Astrocyte of the cerebellum (primary cell): Measurements from ENCODE around the gene EPG5.
"Not testable (repeated sequence)": the region's sequence is repeated elsewhere in the genome, so short reads cannot be mapped to it uniquely, and the experiment has no call there.

Experiments used
- DNase-seq: peaks from one replicate; pipeline ENCODE4 v3.0.0-alpha.2; 2011; ENCODE audit warnings: low read depth
- H3K4me3 ChIP-seq: 2 replicates; pipeline ENCODE4 v1.5.1; 2011; ENCODE audit warnings: mild to moderate bottlenecking, low read depth, low read length, moderate library complexity
- in situ Hi-C: cut with HindIII; loops from 2 replicates; pipeline ENCODE4 v1.10.0; 2017; ENCODE audit warnings: low sequenced_read_pairs
- TF ChIP-seq, protein P1 (sequence below): IDR thresholded peaks from 2 replicates; pipeline ENCODE4 v1.5.1; 2012; ENCODE audit warnings: low read length, low read depth, moderate library complexity, mild to moderate bottlenecking; ENCODE audit errors: missing control alignments

EPG5 gene

DNA sequence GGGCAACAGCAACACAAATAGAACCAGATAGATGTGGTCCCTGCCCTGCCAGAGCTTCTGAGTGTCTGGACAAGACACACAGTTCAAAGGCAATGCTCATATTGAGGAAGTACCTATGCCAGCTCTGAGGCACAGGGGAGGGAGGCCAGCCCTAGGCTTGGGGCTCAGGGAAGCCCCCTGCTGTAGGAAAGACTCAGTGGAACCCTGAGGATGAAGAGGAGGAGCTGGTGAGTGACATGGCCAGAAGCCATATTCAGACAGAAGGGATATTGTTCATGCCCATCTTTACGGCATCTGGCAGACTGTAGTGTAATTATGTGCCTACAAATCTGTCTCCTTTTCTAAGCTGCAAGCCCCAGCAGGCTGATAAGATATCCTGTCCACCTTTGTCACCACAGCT is 132.8 kb downstream of the EPG5 start:
- no peak for DNase-seq
- TF ChIP-seq, protein P1, sequence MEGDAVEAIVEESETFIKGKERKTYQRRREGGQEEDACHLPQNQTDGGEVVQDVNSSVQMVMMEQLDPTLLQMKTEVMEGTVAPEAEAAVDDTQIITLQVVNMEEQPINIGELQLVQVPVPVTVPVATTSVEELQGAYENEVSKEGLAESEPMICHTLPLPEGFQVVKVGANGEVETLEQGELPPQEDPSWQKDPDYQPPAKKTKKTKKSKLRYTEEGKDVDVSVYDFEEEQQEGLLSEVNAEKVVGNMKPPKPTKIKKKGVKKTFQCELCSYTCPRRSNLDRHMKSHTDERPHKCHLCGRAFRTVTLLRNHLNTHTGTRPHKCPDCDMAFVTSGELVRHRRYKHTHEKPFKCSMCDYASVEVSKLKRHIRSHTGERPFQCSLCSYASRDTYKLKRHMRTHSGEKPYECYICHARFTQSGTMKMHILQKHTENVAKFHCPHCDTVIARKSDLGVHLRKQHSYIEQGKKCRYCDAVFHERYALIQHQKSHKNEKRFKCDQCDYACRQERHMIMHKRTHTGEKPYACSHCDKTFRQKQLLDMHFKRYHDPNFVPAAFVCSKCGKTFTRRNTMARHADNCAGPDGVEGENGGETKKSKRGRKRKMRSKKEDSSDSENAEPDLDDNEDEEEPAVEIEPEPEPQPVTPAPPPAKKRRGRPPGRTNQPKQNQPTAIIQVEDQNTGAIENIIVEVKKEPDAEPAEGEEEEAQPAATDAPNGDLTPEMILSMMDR = no peak
- in situ Hi-C loops = no loop called here
- no peak overlapping the region for H3K4me3 ChIP-seq

DNA sequence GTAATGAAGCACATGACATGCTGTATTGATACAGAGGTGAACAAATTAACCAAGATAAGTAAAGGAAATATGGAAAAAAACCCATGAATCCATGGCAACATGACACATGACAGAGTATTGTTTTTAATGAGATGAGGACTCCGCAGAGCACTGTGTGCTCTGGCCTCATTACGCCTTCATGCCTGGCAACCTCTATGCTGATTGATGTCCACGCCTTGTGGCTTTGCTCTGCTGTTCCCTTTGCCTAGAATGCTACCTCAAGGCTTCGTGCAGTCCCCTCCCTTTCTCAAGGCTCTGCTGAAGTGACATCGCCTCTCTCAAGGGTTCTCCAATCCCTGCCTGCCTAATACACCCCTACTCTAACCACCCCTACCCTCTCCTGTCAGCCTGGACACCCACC is 133.3 kb downstream of the EPG5 start:
- no peak for DNase-seq
- H3K4me3 ChIP-seq = no peak overlapping the region
- in situ Hi-C loops = no loop called here
- TF ChIP-seq, protein P1 = no peak

DNA sequence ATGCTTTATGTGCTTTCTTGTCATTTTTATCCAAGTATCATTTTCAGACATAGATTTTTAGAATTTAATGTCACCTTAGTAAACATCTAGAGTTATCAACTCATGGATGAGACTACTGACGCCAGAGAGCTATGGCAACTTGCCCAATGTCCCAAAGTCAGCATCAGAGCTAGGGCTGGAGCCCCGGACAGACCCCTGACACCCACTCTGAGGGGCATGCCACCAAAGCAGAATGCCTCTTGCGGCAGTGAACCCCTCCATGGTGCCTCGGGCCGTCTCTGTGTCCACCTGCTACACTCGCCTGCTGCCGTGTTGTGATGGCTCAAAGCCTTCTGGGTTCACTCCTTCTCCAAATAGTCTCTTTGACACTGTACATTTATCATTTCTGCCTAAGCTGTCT is 136.2 kb downstream of the EPG5 start:
- no peak for DNase-seq
- TF ChIP-seq, protein P1 = no peak
- in situ Hi-C loops = no loop called here

DNA sequence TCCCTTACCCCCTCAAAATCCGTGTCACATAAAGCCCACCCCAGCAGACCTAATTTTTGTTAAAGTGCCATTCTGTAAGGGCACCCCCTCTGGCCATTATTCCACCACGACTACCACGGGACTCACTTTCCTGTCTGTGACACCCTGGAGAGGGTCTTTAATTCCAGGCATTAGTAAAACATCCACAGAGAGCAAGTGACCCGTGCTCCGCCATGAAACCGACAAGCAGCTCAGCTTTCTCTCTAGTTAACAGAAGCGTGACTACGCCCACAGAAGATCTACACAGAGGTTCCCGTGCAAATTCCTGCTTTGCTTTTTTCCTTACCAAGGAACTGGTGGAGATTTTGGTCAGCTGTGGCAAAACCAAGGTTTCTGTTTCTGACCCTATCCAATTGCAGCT is 137.3 kb downstream of the EPG5 start:
- TF ChIP-seq, protein P1 = no peak
- no peak for DNase-seq
- in situ Hi-C loops = no loop called here
- H3K4me3 ChIP-seq = no peak overlapping the region

More for the DNA sequence above, 136.2 kb downstream of the EPG5 start:
- no peak overlapping the region for H3K4me3 ChIP-seq

DNA sequence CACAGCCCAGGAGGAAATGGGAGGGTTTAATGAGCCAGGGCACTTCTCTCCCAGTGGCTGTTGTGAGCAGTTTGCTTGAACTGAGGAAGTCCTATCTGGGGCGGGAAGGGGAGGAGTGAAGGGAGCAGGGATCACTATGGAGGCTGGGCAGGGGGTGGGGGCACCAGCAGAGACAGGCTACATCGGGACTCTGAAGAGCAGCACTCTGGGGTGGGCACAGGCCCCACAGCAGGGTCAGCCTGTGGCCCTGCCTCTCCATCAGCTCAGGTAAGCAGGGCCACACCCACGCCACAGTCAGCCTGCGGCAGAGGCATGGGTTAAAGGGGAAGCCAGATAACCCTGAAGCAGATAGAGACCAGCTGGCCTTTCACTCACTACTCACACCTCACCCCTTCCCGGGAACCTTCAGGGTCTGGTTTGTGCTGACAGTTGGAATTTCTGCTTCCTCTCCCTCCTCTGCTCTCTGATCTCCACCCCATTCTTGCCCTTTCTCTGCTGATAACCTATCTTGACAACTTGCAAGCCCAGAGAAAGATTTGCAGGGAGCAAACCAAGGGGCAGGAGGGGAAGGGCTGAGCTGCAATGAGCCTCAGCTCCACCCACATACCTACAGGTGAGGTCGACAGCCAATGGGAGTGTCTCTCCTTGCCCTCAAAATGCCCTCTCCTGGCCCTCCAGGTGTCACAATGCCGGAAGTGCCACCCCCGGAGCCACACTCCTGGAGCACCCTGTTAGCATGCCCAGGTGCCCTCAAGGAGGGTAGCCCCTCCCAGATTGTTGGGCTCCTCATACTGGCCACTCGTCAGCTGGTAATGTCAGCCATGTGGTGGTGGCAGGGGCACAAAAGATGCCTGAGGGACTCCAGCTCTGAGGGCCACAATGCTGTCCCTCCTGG is 138.0 kb downstream of the EPG5 start:
- TF ChIP-seq, protein P1 = no peak
- in situ Hi-C loops = no loop called here
- DNase-seq = no peak
- H3K4me3 ChIP-seq = no peak overlapping the region

DNA sequence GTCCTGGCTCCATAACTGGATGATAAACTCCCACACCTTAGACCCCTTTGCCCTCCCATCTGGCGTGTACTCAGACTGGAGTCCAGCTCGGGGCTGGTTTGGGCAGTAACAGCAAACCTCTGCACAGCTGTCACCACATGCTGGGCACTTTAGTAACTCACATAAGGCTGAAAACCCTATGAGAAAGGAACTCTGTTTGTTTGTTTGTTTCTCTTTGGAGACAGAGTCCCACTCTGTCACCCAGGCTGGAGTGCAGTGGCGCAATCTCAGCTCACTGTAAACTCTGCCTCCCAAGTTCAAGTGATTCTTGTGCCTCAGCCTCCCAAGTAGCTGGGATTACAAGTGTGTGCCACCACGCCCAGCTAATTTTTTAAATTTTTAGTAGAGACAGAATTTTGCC is 140.4 kb downstream of the EPG5 start:
- DNase-seq, in situ Hi-C loops, H3K4me3 ChIP-seq: not testable (repeated sequence)

DNA sequence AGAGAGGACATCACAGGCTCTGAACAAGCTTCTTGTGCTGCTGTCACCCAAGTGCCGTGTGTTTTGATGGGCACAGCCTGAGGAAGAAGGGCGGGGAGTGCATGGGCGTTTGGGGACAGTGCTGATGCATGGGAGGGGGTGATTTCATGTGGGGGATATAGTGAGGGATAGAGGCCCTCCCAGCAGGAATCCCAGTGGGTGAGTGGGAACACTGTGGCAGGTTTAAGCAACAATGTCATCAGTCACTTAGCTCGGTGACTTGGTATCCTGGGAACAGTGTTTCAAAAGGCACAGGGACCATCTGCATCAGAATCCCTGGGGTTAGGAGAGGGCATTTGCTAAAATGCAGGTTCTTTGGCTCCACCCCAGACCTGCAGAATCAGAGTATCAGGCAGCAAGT is 141.0 kb downstream of the EPG5 start:
- no peak for DNase-seq
- in situ Hi-C loops = no loop called here
- no peak overlapping the region for H3K4me3 ChIP-seq
- TF ChIP-seq, protein P1 = no peak
